Gastrocnemius medialis (tissue), 4 donors: ENCODE results near the gene APEH.

Experiments
- CTCF ChIP-seq, 5 experiments: fragments of 450-650 bp in 3 of 5; fragments of 200-600 bp in 2 of 5; sonication (generic) in 2 of 5; IDR thresholded peaks in 4 of 5; conservative IDR thresholded peaks in 1 of 5; 1 replicate in 4 of 5; 2 replicates in 1 of 5; pipeline ENCODE4 v1.5.1; 2016 to 2019; ENCODE audit warnings: antibody characterized with exemption in 5 of 5, mild to moderate bottlenecking in 3 of 5, moderate library complexity in 3 of 5
- POLR2A ChIP-seq, 2 donors: fragments of 450-650 bp; IDR thresholded peaks; one replicate each; pipeline ENCODE4 v1.6.1; 2017; ENCODE audit warnings: antibody characterized with exemption in 2 of 2, mild to moderate bottlenecking in 2 of 2, moderate library complexity in 2 of 2

GRCh38 chr3:49625071-49625470, 49.1 kb upstream of the APEH start:
- no peak for TF ChIP-seq CTCF (IDR thresholded peaks at IDR 0.05 in 4 of 5, conservative IDR thresholded peaks at IDR 0.05 in 1 of 5)
- TF ChIP-seq POLR2A (IDR thresholded peaks at IDR 0.05), result no peak
